GM19468 (cell line): ENCODE measurements around the gene SERPINB10.
A peak's percentile ranks its signal among the peaks of the same experiment; 100 is the strongest.
"Not testable (repeated sequence)": the region's sequence is repeated elsewhere in the genome, so short reads cannot be mapped to it uniquely, and the experiment has no call there.

Experiments
- ATAC-seq: cut with Tn5 transposase; IDR thresholded peaks from one replicate; pipeline ENCODE4 v1.9.1; 2021; ENCODE audit warnings: mild to moderate bottlenecking, moderate library complexity, moderate number of reproducible peaks; ENCODE audit not compliant: unreplicated experiment; ENCODE audit errors: extremely low read depth

The SERPINB10 gene

GRCh38 chr18:63936932-63937393, 29.2 kb downstream of the SERPINB10 start:
- ATAC-seq, result no peak

GRCh38 chr18:63940008-63940407, 32.2 kb downstream of the SERPINB10 start:
- no peak for ATAC-seq

GRCh38 chr18:63940543-63941050, 32.8 kb downstream of the SERPINB10 start:
- not testable (repeated sequence) for ATAC-seq

- no peak for ATAC-seq
These were observed 39.5 kb downstream of the SERPINB10 start for GRCh38 chr18:63947051-63947790.

GRCh38 chr18:63949068-63949737, 41.4 kb downstream of the SERPINB10 start, which contains the start of gene HMSD:
TSS of gene HMSD (plus strand) at chr18:63949301. CDS start at chr18:63953456, 4,155 bp downstream.
- ATAC-seq, result peak; percentile 72

- peak; percentile 43 for ATAC-seq
These were observed 43.5 kb downstream of the SERPINB10 start for GRCh38 chr18:63951302-63951705.

GRCh38 chr18:63953811-63954210, 46.1 kb downstream of the SERPINB10 start:
- ATAC-seq, result no peak

- ATAC-seq, result no peak
These were observed 49.0 kb downstream of the SERPINB10 start for GRCh38 chr18:63956755-63957154.

GRCh38 chr18:63960891-63961290, 53.1 kb downstream of the SERPINB10 start:
- no peak for ATAC-seq

- ATAC-seq, result no peak
These were observed 53.8 kb downstream of the SERPINB10 start for GRCh38 chr18:63961435-63961980.

- ATAC-seq, result no peak
These were observed 54.4 kb downstream of the SERPINB10 start for GRCh38 chr18:63962137-63962536.

- no peak for ATAC-seq
These were observed 56.0 kb downstream of the SERPINB10 start for GRCh38 chr18:63963615-63964256.

GRCh38 chr18:63964908-63965307, 57.1 kb downstream of the SERPINB10 start:
- ATAC-seq, result no peak

GRCh38 chr18:63965716-63966330, 58.1 kb downstream of the SERPINB10 start:
- no peak for ATAC-seq

GRCh38 chr18:63969942-63970808, 62.4 kb downstream of the SERPINB10 start, which contains the start of gene SERPINB8:
TSS of gene SERPINB8 (plus strand) at chr18:63970081. CDS start at chr18:63978309, 8,228 bp downstream.
- peak; percentile 88 for ATAC-seq

GRCh38 chr18:63970809-63971205, 63.0 kb downstream of the SERPINB10 start:
- no peak for ATAC-seq

GRCh38 chr18:63971320-63972001, 63.7 kb downstream of the SERPINB10 start:
- no peak for ATAC-seq

GRCh38 chr18:63972002-63972376, 64.2 kb downstream of the SERPINB10 start:
- ATAC-seq, result no peak
